ENCODE measurements around the gene TRIO.

The TRIO gene

GRCh38 chr5:14143841-14144585, 871 bp downstream of the TRIO start:
- TF ChIP-seq CTCF (IDR thresholded peaks at IDR 0.05; ENCODE audit: control extremely low read depth, extremely low read depth, low read depth, missing control alignments): no peak
- DNase-seq (ENCODE audit: extremely low spot score): peak; percentile 57
- ChIA-PET CTCF (interaction anchor here (1.1 to 2.9 kb wide), 3 partner anchors 11 to 114 kb away, joined by 3 to 13 read pairs (median 4); no protein-coding TSS in a partner anchor), POLR2A (interaction anchor here (0.5 to 1.5 kb wide), 2 partner anchors 45 to 65 kb away, joined by 3 read pairs; no protein-coding TSS in a partner anchor)

- CTCF ChIA-PET: interaction anchor here (0.7 to 2.9 kb wide), 8 partner anchors 9 to 126 kb away, joined by 3 to 13 read pairs (median 4); no protein-coding TSS in a partner anchor
- TF ChIP-seq CTCF (IDR thresholded peaks at IDR 0.05; ENCODE audit: control extremely low read depth, extremely low read depth, low read depth, missing control alignments): no peak
- DNase-seq (ENCODE audit: extremely low spot score): peak; percentile 82
- POLR2A ChIA-PET: interaction anchor here (0.6 to 1.5 kb wide), 6 partner anchors 9 to 191 kb away, joined by 3 to 8 read pairs (median 3); no protein-coding TSS in a partner anchor
These were observed 1.7 kb downstream of the TRIO start for GRCh38 chr5:14144586-14145434.

GRCh38 chr5:14145435-14146334, 2.5 kb downstream of the TRIO start:
- no peak for TF ChIP-seq CTCF (IDR thresholded peaks at IDR 0.05; ENCODE audit: control extremely low read depth, extremely low read depth, low read depth, missing control alignments)
- POLR2A ChIA-PET: interaction anchor here (0.6 to 1.3 kb wide), 8 partner anchors 8 to 1198 kb away, joined by 3 to 8 read pairs (median 4); no protein-coding TSS in a partner anchor
- CTCF ChIA-PET: interaction anchor here (0.7 to 2.9 kb wide), 8 partner anchors 9 to 125 kb away, joined by 3 to 13 read pairs (median 4); no protein-coding TSS in a partner anchor
- DNase-seq (ENCODE audit: extremely low spot score): no peak

- ChIA-PET POLR2A (interaction anchor here (0.6 kb wide), 1 partner anchor 724 kb away, joined by 3 read pairs; no protein-coding TSS in a partner anchor), CTCF (interaction anchor here (1.2 kb wide), 1 partner anchor 23 kb away, joined by 3 read pairs; no protein-coding TSS in a partner anchor)
- TF ChIP-seq CTCF (IDR thresholded peaks at IDR 0.05; ENCODE audit: control extremely low read depth, extremely low read depth, low read depth, missing control alignments): no peak
- no peak for DNase-seq (ENCODE audit: extremely low spot score)
These were observed 3.6 kb downstream of the TRIO start for GRCh38 chr5:14146725-14147124.

- CTCF ChIA-PET: interaction anchor here (1.2 kb wide), 2 partner anchors 23 to 123 kb away, joined by 3 to 5 read pairs; no protein-coding TSS in a partner anchor
- no peak for TF ChIP-seq CTCF (IDR thresholded peaks at IDR 0.05; ENCODE audit: control extremely low read depth, extremely low read depth, low read depth, missing control alignments)
- no peak for DNase-seq (ENCODE audit: extremely low spot score)
- POLR2A ChIA-PET: no interaction called here
These were observed 4.1 kb downstream of the TRIO start for GRCh38 chr5:14147210-14147609.
